ENCODE measurements around the gene BARD1. TPM values are rescaled to one million over a fixed set of nuclear protein-coding genes. Genes with fewer than 3 reads are reported as not detected.

BARD1 gene
- total and polyA plus RNA-seq, 2 donors (not counting 1 experiment from before 2014, with no cell fraction given) = 4.3 to 20.7 TPM

DNA sequence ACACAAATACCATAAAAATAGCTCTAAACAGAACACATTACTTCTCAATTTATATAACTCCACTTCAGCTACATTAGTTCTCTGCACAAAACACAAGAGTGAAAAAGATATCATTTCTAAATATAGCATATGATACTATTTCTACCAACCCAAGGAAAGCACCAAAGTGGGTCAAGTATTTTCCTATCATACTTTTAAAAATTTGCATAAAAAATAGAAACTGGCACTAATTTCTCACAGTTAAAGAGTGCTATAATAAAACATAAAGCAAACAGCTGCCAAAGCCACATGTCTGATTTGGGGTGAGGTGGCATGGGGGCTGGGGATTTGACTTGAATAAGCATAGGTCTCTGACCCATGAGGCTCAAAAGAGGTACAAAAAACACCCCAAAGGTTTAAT is 61.5 kb downstream of the BARD1 start:
- no peaks in the 10 kb centered on the region for H3K9me3 Mint-ChIP-seq (ENCODE audit: insufficient read depth)
- Histone ChIP-seq H3K4me3 (ENCODE audit: control extremely low read depth in 1 of 5, extremely low read depth in 1 of 5, insufficient read depth in 1 of 5, low read depth in 2 of 5, low read length in 4 of 5) (no peak overlapping the region), H3K27me3 (replicated peaks in 1 of 4; ENCODE audit: control extremely low read depth in 1 of 4, control insufficient read depth in 3 of 4, insufficient read depth in 4 of 4, low read length in 3 of 4) (no peaks in the 10 kb centered on the region), H4K20me1 (ENCODE audit: control insufficient read depth, insufficient read depth, low read length, poor library complexity, severe bottlenecking) (no peaks in the 10 kb centered on the region), H3K79me2 (ENCODE audit: control insufficient read depth, insufficient read depth, low read length) (no peaks in the 10 kb centered on the region), H3K4me2 (replicated peaks; ENCODE audit: low read depth, low read length, poor library complexity, severe bottlenecking) (no peak overlapping the region), H3K9me3 (ENCODE audit: control extremely low read depth in 1 of 3, control insufficient read depth in 2 of 3, insufficient read depth in 1 of 3, low read length in 2 of 3) (no peaks in the 10 kb centered on the region), H2AFZ (ENCODE audit: insufficient read depth, low read depth, low read length, poor library complexity, severe bottlenecking) (no peak overlapping the region), H3K27ac (ENCODE audit: low read length in 2 of 2) (no peak overlapping the region), H3K4me1 (ENCODE audit: control insufficient read depth in 2 of 2, insufficient read depth in 2 of 2, low read length in 2 of 2) (peaks cover 0 to 3% of the 10 kb centered on the region in 2 donors), H3K9ac (ENCODE audit: low read length) (no peak overlapping the region), H3K36me3 (replicated peaks in 1 of 2; ENCODE audit: control extremely low read depth in 1 of 2, control insufficient read depth in 1 of 2, extremely low read depth in 1 of 2, insufficient read depth in 2 of 2, low read length in 1 of 2) (peaks cover 9 to 20% of the 10 kb centered on the region in 2 experiments)
- no peak overlapping the region for H3K27ac Mint-ChIP-seq
- TF ChIP-seq, protein P1, sequence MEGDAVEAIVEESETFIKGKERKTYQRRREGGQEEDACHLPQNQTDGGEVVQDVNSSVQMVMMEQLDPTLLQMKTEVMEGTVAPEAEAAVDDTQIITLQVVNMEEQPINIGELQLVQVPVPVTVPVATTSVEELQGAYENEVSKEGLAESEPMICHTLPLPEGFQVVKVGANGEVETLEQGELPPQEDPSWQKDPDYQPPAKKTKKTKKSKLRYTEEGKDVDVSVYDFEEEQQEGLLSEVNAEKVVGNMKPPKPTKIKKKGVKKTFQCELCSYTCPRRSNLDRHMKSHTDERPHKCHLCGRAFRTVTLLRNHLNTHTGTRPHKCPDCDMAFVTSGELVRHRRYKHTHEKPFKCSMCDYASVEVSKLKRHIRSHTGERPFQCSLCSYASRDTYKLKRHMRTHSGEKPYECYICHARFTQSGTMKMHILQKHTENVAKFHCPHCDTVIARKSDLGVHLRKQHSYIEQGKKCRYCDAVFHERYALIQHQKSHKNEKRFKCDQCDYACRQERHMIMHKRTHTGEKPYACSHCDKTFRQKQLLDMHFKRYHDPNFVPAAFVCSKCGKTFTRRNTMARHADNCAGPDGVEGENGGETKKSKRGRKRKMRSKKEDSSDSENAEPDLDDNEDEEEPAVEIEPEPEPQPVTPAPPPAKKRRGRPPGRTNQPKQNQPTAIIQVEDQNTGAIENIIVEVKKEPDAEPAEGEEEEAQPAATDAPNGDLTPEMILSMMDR (IDR thresholded peaks at IDR 0.05) = no peak
- TF ChIP-seq EZH2 (IDR thresholded peaks at IDR 0.05; ENCODE audit: borderline replicate concordance, insufficient read depth, low read depth, low read length, poor library complexity, severe bottlenecking) = no peak
- CTCF ChIA-PET = no interaction called here
- POLR2A ChIA-PET = no interaction called here
- H3K4me1 Mint-ChIP-seq = peaks cover 9% of the 10 kb centered on the region
- no peak overlapping the region for H3K4me3 Mint-ChIP-seq
- ATAC-seq (ENCODE audit: low read depth) (no peak), DNase-seq (no peak)
- intact Hi-C loops (cut with micrococcal nuclease) = no loop called here
- H3K27me3 Mint-ChIP-seq = no peaks in the 10 kb centered on the region

DNA sequence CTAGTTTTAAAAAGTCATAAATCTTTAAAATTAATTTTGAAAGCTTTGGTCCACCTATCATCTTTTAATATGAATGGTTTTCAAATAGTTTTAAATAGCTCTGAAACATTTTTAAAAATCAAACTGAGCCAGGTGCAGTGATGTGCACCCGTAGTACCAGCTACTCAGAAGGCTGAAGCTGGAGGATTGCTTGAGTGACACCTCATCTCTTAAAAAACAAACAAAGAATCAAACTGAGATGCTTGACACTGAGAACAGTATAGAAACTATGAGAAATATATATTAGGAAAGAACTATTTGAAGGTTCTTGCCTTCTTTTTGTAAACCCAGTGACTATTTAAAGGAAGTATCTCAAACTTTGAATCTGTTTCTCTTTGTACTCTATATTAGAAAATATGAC is 67.4 kb downstream of the BARD1 start:
- Histone ChIP-seq H3K36me3 (replicated peaks in 1 of 2; ENCODE audit: control extremely low read depth in 1 of 2, control insufficient read depth in 1 of 2, extremely low read depth in 1 of 2, insufficient read depth in 2 of 2, low read length in 1 of 2) (peaks cover 6 to 9% of the 10 kb centered on the region in 2 experiments), H3K4me3 (ENCODE audit: control extremely low read depth in 1 of 5, extremely low read depth in 1 of 5, insufficient read depth in 1 of 5, low read depth in 2 of 5, low read length in 4 of 5) (no peak overlapping the region), H4K20me1 (ENCODE audit: control insufficient read depth, insufficient read depth, low read length, poor library complexity, severe bottlenecking) (no peaks in the 10 kb centered on the region), H3K4me1 (ENCODE audit: control insufficient read depth in 2 of 2, insufficient read depth in 2 of 2, low read length in 2 of 2) (no peaks in the 10 kb centered on the region), H3K9ac (ENCODE audit: low read length) (no peak overlapping the region), H3K27me3 (replicated peaks in 1 of 4; ENCODE audit: control extremely low read depth in 1 of 4, control insufficient read depth in 3 of 4, insufficient read depth in 4 of 4, low read length in 3 of 4) (no peaks in the 10 kb centered on the region), H3K79me2 (ENCODE audit: control insufficient read depth, insufficient read depth, low read length) (no peaks in the 10 kb centered on the region), H3K9me3 (ENCODE audit: control extremely low read depth in 1 of 3, control insufficient read depth in 2 of 3, insufficient read depth in 1 of 3, low read length in 2 of 3) (no peaks in the 10 kb centered on the region), H3K27ac (ENCODE audit: low read length in 2 of 2) (no peak overlapping the region), H3K4me2 (replicated peaks; ENCODE audit: low read depth, low read length, poor library complexity, severe bottlenecking) (no peak overlapping the region), H2AFZ (ENCODE audit: insufficient read depth, low read depth, low read length, poor library complexity, severe bottlenecking) (no peak overlapping the region)
- Mint-ChIP-seq H3K4me1 (peaks cover 7% of the 10 kb centered on the region), H3K9me3 (ENCODE audit: insufficient read depth) (no peaks in the 10 kb centered on the region), H3K27ac (no peak overlapping the region), H3K4me3 (no peak overlapping the region), H3K27me3 (no peaks in the 10 kb centered on the region)
- intact Hi-C loops (cut with micrococcal nuclease) = no loop called here
- TF ChIP-seq, protein P1 (IDR thresholded peaks at IDR 0.05) = no peak
- TF ChIP-seq EZH2 (IDR thresholded peaks at IDR 0.05; ENCODE audit: borderline replicate concordance, insufficient read depth, low read depth, low read length, poor library complexity, severe bottlenecking) = no peak
- ATAC-seq (ENCODE audit: low read depth) (no peak), DNase-seq (no peak)
- ChIA-PET CTCF (no interaction called here), POLR2A (no interaction called here)
- no CpG with 5 or more reads among the region's 1 CpG for WGBS (ENCODE audit: insufficient coverage)
